HEK293T (cell line): ENCODE measurements around the gene SMTNL1.

Experiments
- ARNT ChIP-seq: fragments of 450-650 bp; IDR thresholded peaks from 2 replicates; pipeline ENCODE4 v1.6.1; 2017; ENCODE audit warnings: mild to moderate bottlenecking
- BHLHE40 ChIP-seq: fragments of 450-650 bp; IDR thresholded peaks from 2 replicates; pipeline ENCODE4 v1.6.1; 2016; ENCODE audit warnings: mild to moderate bottlenecking, moderate library complexity, borderline replicate concordance
- CTBP1 ChIP-seq: fragments of 450-650 bp; IDR thresholded peaks from 2 replicates; pipeline ENCODE4 v1.6.1; 2016; ENCODE audit warnings: borderline replicate concordance
- ELF4 ChIP-seq: fragments of 450-650 bp; IDR thresholded peaks from 2 replicates; pipeline ENCODE4 v1.6.1; 2017; ENCODE audit warnings: antibody characterized with exemption
- FOXA1 ChIP-seq: fragments of 450-650 bp; IDR thresholded peaks from 2 replicates; pipeline ENCODE4 v1.6.1; 2016; ENCODE audit warnings: mild to moderate bottlenecking
- FOXK2 ChIP-seq: fragments of 450-650 bp; IDR thresholded peaks from 2 replicates; pipeline ENCODE4 v1.6.1; 2016; ENCODE audit warnings: mild to moderate bottlenecking
- FOXM1 ChIP-seq: fragments of 450-650 bp; IDR thresholded peaks from 2 replicates; pipeline ENCODE4 v1.6.1; 2017; ENCODE audit warnings: mild to moderate bottlenecking, borderline replicate concordance
- HDGF ChIP-seq: fragments of 450-650 bp; IDR thresholded peaks from 2 replicates; pipeline ENCODE4 v1.6.1; 2017; ENCODE audit warnings: antibody characterized with exemption, borderline replicate concordance
- L3MBTL2 ChIP-seq: fragments of 450-650 bp; conservative IDR thresholded peaks from 2 replicates; pipeline ENCODE4 v1.6.1; 2016; ENCODE audit warnings: mild to moderate bottlenecking
- LEF1 ChIP-seq: fragments of 450-650 bp; IDR thresholded peaks from 2 replicates; pipeline ENCODE4 v1.6.1; 2017; ENCODE audit warnings: mild to moderate bottlenecking, borderline replicate concordance
- NFRKB ChIP-seq: fragments of 450-650 bp; IDR thresholded peaks from 2 replicates; pipeline ENCODE4 v1.6.1; 2016; ENCODE audit warnings: mild to moderate bottlenecking, moderate library complexity
- SP1 ChIP-seq: fragments of 450-650 bp; IDR thresholded peaks from 2 replicates; pipeline ENCODE4 v1.6.1; 2017
- SUZ12 ChIP-seq: fragments of 450-650 bp; IDR thresholded peaks from 2 replicates; pipeline ENCODE4 v1.6.1; 2016; ENCODE audit warnings: mild to moderate bottlenecking
- ZNF384 ChIP-seq: fragments of 450-650 bp; IDR thresholded peaks from 2 replicates; pipeline ENCODE4 v1.6.1; 2016

DNA sequence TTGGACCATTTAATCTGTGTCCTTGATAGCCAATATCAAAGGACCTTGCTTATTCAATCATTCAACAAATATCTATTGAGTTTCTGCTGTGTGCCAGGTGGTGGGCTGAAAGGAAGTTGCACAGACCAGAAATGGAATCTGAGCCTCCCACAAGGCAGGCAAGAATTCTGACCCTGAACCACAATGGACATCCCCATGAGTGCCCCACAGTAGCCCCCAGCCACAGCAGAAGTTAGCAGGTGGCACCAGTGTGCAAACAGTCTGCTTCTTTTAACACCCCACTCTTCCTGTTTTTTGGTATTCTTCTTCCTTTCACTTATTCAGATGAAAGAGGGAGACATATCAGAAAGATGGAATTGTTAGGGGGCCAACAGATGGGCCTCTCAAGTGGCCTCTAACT, 47.9 kb downstream of the SMTNL1 start:
- no peak for TF ChIP-seq CTBP1
- TF ChIP-seq FOXM1: no peak
- no peak for TF ChIP-seq SUZ12
- no peak for TF ChIP-seq ARNT
- TF ChIP-seq HDGF: no peak
- no peak for TF ChIP-seq ZNF384
- no peak for TF ChIP-seq FOXA1
- TF ChIP-seq BHLHE40: no peak
- no peak for TF ChIP-seq ELF4
- no peak for TF ChIP-seq SP1
- TF ChIP-seq FOXK2: no peak
- TF ChIP-seq L3MBTL2: no peak
- TF ChIP-seq LEF1: no peak
- no peak for TF ChIP-seq NFRKB
